Upper lobe of right lung (tissue), 1 donor: ENCODE data around the gene DMRT1. TPM values are rescaled to one million over a fixed set of nuclear protein-coding genes. Genes with fewer than 3 reads are reported as not detected.

ENCODE experiments used
- ATAC-seq: fragments of 200-7000 bp; cut with Tn5 transposase; one replicate; pipeline ENCODE4 v1.9.1; 2020; ENCODE audit warnings: mild to moderate bottlenecking, moderate library complexity
- DNase-seq: peaks from one replicate; pipeline ENCODE4 v3.0.0-alpha.2; 2020
- H3K27ac ChIP-seq: fragments of 200-600 bp; one replicate; pipeline ENCODE4 v1.8.0; 2022
- H3K27me3 ChIP-seq: fragments of 200-600 bp; one replicate; pipeline ENCODE4 v1.8.0; 2022; ENCODE audit warnings: mild to moderate bottlenecking
- H3K36me3 ChIP-seq: fragments of 200-600 bp; one replicate; pipeline ENCODE4 v1.8.0; 2022
- H3K4me1 ChIP-seq: fragments of 200-600 bp; one replicate; pipeline ENCODE4 v1.8.0; 2022
- H3K4me3 ChIP-seq: fragments of 200-600 bp; one replicate; pipeline ENCODE4 v1.8.0; 2022; ENCODE audit warnings: mild to moderate bottlenecking
- H3K9me3 ChIP-seq: fragments of 200-600 bp; one replicate; pipeline ENCODE4 v1.8.0; 2022
- CTCF ChIP-seq: fragments of 200-600 bp; IDR thresholded peaks from one replicate; pipeline ENCODE4 v1.8.0; 2022; ENCODE audit warnings: antibody characterized with exemption
- intact Hi-C: fragments of 100-400 bp; cut with DNase I; formaldehyde crosslinking; loops from one replicate; pipeline ENCODE4 v1.11.0; 2022
- total RNA-seq: library from RNA; stranded (reverse); fragmentation: NEBNext Ultra II Directional; extraction: Animal tissue kit (Norgen Biotek cat#: 25700); gene quantifications from one replicate; pipeline ENCODE4 v1.2.1, GENCODE V29; 2021
- donor health status: DM: no; HTN: yes; CAD: no; lungs with severe emphysema.

Gene DMRT1
- total RNA-seq, 1 donor from 2014 or later: not detected

- TF ChIP-seq CTCF: no peak
- ATAC-seq (no peak), DNase-seq (no peak)
- Histone ChIP-seq H3K27ac (no peak overlapping the region), H3K9me3 (no peaks in the 10 kb centered on the region), H3K27me3 (no peaks in the 10 kb centered on the region), H3K4me1 (no peaks in the 10 kb centered on the region), H3K36me3 (no peaks in the 10 kb centered on the region), H3K4me3 (no peak overlapping the region)
- intact Hi-C loops: no loop called here
These were observed 40.0 kb upstream of the DMRT1 start for GRCh38 chr9:801399-802071.

DNA sequence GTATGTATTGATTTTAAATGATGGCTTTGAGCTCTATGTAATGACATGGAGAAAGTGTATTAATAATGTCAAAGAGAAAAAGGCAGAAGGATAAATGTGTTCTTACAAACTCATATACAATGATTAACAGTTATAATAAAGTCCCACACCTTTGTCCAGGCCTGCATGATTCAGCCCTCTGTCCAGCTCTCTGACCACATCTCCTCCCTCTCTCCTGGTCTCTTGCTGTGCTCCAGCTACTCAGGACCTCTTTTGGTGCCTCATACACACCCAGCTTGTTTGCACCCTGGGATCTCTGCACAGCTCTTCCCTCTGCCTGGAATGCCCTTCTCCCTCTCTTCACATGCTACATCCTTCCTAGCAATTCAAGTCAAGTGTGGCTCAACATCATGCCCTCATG is 37.5 kb upstream of the DMRT1 start:
- no peaks in the 10 kb centered on the region for H3K36me3 ChIP-seq
- H3K4me1 ChIP-seq: no peaks in the 10 kb centered on the region
- H3K9me3 ChIP-seq: no peaks in the 10 kb centered on the region
- H3K27ac ChIP-seq: no peak overlapping the region
- no peak for TF ChIP-seq CTCF
- ATAC-seq: no peak
- intact Hi-C loops: no loop called here
- H3K4me3 ChIP-seq: no peak overlapping the region
- H3K27me3 ChIP-seq: no peaks in the 10 kb centered on the region
- no peak for DNase-seq

DNA sequence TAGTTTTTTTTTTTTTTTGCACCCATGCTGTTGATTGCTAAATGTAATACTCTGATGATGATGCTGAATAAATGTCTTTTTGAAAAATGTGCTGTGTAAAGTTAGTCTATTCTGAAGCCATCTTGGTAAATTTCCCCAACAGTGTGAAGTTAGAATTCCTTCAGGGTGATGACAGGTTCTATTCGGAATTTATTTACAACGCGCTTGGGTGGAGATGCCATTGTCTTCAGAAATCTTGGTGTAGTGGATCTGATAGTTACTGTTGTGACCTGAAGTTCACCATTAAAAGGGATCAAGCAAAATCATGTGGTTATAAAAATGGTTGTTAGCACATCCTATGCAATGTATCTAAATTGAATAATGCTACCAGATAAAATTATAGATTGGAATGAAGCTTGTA is 36.3 kb upstream of the DMRT1 start:
- Histone ChIP-seq H3K27me3 (no peaks in the 10 kb centered on the region), H3K9me3 (no peaks in the 10 kb centered on the region), H3K4me3 (no peak overlapping the region), H3K36me3 (no peaks in the 10 kb centered on the region), H3K4me1 (no peaks in the 10 kb centered on the region), H3K27ac (no peak overlapping the region)
- intact Hi-C loops: loop anchor here (5.0 kb wide), 1 partner anchor 193 kb away; no protein-coding TSS in a partner anchor
- DNase-seq: no peak
- no peak for ATAC-seq
- no peak for TF ChIP-seq CTCF

GRCh38 chr9:806285-807156 is 35.0 kb upstream of the DMRT1 start:
- peak; percentile 77 for TF ChIP-seq CTCF
- intact Hi-C loops: loop anchor here (5.0 kb wide), 1 partner anchor 194 kb away; no protein-coding TSS in a partner anchor
- Histone ChIP-seq H3K4me1 (no peaks in the 10 kb centered on the region), H3K36me3 (no peaks in the 10 kb centered on the region), H3K27me3 (no peaks in the 10 kb centered on the region), H3K27ac (no peak overlapping the region), H3K4me3 (no peak overlapping the region), H3K9me3 (no peaks in the 10 kb centered on the region)
- ATAC-seq (peak; percentile 55), DNase-seq (no peak)

DNA sequence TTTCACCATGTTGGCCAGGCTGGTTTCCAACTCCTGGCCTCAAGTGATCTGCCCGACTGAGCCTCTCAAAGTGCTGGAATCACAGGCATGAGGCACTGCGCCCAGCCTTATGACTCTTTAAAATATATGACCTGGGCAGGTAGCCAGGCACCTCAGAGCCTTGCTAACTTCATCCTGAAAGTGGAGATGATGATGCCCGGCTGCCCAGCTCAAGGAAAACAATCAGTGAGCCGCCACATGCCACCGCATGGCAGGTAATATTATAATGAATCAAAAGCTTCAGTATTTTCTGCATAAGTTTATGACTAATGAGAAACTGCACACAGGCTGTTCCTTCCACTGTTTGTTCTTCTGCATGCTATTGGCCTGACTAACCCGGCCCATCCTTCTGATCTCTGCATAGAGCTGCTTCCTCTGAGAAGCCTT is 30.4 kb upstream of the DMRT1 start:
- TF ChIP-seq CTCF: no peak
- intact Hi-C loops: no loop called here
- peak overlapping the region; percentile 6 for H3K27ac ChIP-seq
- H3K36me3 ChIP-seq: no peaks in the 10 kb centered on the region
- no peaks in the 10 kb centered on the region for H3K4me1 ChIP-seq
- ATAC-seq: peak; percentile 85
- H3K27me3 ChIP-seq: no peaks in the 10 kb centered on the region
- H3K4me3 ChIP-seq: no peak overlapping the region
- peak; percentile 83 for DNase-seq
- no peaks in the 10 kb centered on the region for H3K9me3 ChIP-seq
